Ishikawa (cell line): ENCODE measurements around the gene ABCB9.

Experiments used
- RAD21 ChIP-seq: IDR thresholded peaks from 2 replicates; pipeline ENCODE4 v1.6.1; 2012; ENCODE audit warnings: low read depth
- YY1 ChIP-seq: IDR thresholded peaks from 2 replicates; pipeline ENCODE4 v1.6.1; 2012; ENCODE audit warnings: low read depth
- TF ChIP-seq, protein P1 (sequence below): IDR thresholded peaks from 2 replicates; pipeline ENCODE4 v1.6.1; 2012

DNA sequence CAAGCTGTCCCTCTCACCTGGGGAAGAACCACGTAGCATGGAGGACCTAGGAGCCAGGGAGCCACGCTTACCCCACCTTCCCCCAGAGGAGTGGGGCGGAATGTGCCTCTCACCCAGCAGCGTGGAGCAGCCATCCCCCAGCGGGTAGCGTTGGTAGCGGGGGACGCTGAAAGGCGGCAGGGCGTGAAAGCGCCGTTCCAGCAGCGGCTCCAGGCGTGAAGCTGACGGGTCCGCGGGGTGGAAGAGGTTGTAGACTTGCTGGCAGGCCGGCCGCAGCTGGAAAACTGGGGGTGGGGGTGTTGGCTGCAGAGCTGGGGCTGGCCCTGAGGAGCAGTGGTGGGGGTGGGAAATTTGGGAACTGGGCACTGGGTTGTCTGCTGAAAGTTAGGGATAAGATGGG lies 26.1 kb upstream of the ABCB9 start:
- no peak for TF ChIP-seq YY1
- TF ChIP-seq, protein P1, sequence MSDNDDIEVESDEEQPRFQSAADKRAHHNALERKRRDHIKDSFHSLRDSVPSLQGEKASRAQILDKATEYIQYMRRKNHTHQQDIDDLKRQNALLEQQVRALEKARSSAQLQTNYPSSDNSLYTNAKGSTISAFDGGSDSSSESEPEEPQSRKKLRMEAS: no peak
- no peak for TF ChIP-seq RAD21
